GM18520 (cell line): Measurements from ENCODE around the gene TARS1.
A peak's percentile ranks its signal among the peaks of the same experiment; 100 is the strongest.

Experiments
- ATAC-seq: cut with Tn5 transposase; IDR thresholded peaks from one replicate; pipeline ENCODE4 v1.9.1; 2021; ENCODE audit not compliant: unreplicated experiment

Gene TARS1

DNA sequence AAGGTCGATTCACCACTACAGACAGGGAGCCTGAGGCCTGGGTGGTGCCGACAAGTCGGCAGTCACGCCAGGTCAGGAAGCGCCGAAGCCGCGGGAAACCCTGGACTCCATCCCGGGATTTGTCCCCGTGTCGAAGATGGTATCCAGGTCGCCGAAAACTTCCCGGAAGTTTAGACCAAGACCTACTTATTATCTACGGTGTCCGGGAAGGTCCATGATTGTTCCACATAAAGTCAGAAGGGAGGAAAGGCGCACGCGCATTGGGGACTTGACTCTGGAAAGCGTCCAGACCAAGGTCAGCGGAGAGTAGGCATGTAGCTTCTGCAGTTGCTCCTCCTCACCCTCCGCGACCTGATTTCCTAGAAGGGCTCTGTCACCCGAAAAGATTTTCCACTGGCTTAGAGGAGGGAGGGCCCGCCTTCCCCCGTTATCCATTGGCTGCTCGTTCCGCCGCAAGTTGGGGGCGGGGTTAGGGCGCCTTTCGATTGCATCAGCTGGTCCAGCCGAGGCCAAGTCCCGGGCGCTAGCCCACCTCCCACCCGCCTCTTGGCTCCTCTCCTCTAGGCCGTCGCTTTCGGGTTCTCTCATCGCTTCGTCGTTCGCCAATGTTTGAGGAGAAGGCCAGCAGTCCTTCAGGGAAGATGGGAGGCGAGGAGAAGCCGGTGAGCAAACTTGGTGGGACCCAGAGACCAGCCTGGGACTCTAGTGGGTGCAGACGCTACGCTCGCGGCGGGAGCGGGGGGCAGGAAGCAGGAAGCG, at the start of gene TARS1:
TARS1 (plus strand) TSS at position 484 of the 759 bp plus-strand sequence; CDS start at position 606, 122 bp downstream.
- ATAC-seq = peak; percentile 92

DNA sequence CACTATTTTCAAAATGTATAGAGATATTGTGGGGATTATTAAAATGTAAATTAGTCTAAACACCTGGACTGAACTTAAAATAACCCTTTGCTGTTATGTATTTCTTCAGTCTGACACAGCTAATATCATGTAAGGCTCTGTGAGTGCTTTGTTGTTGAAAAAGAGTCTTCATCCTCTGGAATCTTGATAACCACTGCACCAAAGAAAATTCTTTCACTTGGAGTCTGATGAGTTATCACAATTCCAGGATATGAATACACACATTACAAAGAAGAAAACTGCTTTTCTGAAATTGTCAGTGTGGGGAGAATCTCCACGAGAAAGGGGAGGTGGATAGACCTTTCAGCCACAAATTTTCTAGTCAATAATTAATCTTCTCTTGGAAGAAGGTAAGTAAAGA, 42.3 kb upstream of the TARS1 start:
- no peak for ATAC-seq

GRCh38 chr5:33400675-33401074, 40.1 kb upstream of the TARS1 start:
- no peak for ATAC-seq

GRCh38 chr5:33401482-33402390, 39.0 kb upstream of the TARS1 start:
- no peak for ATAC-seq

DNA sequence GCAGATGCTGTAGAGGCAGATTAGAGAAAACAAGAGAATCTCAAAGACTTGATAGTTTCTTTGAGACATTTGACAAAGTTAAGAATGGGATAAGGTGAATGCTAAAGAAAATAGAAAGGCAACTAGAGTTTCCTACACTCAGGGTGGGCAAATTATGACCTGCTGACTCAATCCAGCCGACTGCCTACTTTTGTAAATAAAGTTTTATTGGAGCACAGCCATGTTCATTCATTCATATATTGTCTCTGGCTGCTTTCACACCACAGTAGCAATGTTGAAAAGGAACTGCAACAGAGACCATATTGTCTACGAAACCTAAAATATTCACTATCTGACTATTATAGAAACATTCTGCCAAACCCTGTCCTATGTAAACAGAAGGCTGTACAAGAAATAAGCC, 37.6 kb upstream of the TARS1 start:
- ATAC-seq = no peak

DNA sequence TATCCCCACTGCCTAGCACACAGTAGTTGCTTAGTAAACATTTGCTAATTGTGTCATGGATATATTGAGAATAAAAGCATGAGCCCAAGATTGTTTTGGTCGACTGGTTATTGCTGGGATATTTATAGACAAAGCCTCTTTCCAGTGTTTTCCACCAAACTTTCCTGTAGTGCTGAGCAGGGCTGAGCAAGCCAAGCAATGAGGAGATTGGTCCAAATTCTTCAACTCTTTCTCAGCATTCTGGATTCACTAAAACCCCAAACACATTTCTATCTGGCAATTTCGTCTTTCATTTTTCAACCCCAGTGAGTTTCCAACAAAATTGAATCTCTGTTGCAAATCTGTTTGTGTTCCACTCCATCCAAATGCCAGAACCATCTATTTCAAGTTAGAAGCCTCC, 31.9 kb upstream of the TARS1 start:
- ATAC-seq = no peak

DNA sequence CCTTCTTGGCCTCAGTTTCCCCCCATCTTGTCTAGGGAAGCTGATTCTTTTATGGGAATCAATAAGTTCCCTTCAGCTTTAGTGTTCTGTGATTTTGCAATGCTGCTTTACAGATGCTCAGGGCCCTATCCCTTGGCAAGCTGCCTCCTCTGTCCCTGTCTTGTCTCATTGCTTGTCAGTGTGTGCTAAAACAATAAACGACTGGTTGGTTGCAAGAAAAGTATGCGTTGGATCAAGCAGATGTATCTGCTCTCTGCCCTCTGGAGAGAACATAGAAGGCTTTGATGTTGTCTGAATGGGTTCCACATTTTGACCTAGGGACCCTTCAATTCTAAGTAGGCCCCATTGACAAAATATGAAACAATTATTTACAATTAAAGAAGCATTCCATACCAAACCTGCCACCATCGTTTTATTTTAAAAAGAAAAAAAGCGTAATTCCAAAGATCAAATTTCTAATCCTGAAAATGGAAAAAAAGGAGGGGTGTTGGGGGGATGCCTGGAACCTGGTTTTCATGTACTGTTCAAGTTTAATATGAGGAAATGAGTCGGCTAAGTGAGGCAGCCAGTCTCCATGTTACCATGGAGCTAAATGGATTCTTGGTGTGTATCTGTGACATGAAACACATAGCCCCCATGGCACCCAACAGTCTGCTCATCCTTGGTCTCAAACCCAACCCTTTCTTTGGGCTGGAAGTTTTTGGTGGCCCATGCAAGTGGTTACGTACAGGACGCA, 31.2 kb upstream of the TARS1 start:
- ATAC-seq = no peak

DNA sequence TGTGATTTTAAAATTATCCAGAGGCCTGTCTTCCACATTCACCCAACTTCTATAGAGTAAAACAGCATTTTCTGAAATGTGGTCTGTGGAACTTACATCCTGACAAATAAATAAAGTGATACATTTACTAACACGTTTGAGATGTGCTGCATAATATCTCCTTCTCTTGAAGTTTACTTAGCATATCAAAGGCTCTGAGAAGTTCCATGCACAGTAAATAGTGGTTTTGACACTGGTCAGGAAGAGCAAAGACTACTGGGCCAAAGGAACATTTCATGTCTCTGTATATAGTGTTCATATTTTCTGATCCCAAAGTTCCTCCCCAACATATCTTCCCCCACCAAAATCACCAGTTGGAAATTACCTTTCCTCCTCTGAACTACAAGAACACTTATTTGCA, 30.5 kb upstream of the TARS1 start:
- ATAC-seq = no peak

DNA sequence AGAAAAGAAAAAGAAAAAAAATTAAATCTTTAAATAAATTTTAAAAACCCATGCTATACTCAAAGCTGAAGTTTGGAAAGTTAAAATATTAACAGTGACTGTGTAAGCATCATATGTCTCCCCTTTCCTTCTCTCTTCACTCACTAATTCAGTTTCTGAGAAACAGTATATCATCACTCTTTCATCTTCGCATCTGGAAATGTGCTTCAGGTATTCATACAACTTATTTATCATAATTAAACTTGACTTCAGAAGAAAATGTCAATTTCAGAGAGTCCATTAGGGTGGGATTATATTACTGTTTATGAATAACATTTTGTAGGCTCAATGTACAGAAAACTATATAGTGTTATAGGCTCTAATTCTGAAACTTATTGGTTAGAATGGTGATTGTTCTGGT, 29.3 kb upstream of the TARS1 start:
- ATAC-seq = no peak

- no peak for ATAC-seq
These were observed 24.9 kb upstream of the TARS1 start for GRCh38 chr5:33415811-33416354.

DNA sequence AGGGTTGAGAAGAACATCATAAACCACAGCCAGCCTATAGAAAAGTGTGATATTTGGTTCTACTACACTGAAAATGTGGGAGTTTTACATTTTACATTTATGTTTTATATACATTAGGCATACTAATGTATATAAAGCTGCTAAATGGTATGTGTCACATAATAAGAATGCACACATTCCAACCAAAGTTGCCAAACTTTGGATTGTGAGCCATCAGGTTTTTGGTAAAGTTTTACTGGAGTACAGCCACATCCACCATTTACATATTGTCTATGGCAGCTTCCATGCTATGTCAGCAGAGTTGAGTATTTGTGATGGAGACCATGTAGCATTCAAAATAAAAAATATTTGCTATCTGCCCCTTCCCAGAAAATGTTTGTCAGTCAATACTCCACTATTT, 23.1 kb upstream of the TARS1 start:
- ATAC-seq = no peak

DNA sequence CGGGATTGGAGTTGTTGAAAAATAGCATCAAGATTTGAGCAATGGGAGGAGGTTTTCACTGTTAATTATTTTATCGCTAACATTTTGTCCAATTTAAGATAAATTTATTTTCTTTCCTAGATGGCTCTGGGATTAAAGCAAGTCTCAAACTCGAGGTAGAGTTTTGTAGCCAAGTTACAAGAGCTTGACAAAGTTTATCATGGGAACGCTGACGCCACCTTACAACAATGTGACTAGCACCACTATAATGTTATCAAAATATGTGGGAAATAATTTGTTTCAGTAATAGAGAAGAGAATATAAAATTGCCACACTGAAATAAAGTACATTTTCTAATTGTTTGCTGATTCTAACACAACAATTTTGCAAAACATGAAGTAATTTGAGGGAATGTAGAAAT, 19.8 kb upstream of the TARS1 start:
- no peak for ATAC-seq

- ATAC-seq = no peak
These were observed 18.6 kb upstream of the TARS1 start for GRCh38 chr5:33422191-33422590.

DNA sequence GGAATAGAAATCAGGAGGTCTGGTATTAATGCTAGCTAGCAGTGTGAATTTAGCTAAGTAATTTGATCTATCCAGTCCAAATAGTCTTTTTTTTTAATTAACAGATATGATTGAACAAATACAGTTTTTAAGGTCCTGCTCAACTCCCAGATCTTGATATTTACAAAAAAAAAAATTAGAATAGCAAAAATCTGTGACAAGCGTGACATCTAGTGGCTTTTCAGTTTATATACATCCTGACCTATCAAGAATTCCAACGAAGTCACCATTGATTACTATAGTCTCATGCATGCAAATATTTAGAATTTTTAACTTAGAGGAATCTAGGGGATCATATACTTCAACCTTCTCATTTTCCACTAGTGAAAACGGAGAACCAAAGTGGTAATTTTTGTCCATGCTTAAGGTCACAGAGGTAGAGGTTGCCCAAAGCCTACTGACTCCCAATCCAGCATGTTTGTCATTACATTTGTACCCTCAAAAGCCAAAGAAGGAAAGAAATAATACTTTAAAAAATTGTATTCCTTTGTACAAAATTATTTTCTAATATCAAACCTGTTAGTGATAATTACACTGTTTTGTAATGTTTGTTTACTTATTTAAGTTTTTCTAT, 17.6 kb upstream of the TARS1 start:
- ATAC-seq = no peak

GRCh38 chr5:33425314-33425713, 15.5 kb upstream of the TARS1 start:
- ATAC-seq = no peak

DNA sequence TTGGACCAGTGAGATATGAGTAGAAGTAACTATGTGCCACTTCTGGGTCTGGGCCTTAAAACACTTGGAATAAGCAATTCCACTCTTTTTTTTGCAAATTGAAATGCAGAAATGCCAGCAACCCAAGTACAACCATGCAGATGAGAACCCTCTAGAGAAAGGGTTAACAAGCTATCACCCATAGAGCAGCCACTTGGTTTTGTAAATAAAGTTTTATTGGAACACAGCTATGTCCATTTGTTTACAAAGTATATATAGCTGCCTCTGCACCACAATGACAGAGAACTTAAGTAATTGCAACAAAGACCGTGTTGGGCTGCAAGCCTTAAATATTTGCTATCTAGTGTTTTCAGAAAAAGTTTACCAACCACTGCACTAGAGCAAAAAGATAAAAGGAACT, 9.8 kb upstream of the TARS1 start:
- no peak for ATAC-seq

DNA sequence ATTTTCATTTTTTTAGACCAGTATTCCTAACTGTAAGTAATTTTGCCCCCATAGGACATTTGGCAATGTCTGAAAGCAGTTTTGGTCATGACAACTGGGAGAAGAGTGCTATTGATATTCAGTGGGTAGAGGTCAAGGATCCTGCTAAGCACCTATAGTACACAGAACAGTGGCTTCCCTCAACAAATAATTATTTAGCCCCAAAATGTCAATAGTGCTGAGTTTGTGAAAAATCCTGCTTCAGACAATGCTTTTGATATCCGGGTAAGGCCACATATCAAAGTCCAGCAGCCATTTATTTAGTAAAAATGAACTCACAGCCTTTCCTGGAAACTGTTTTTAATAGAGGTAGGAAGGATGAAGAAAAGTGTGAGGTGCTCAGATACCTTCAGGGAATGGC, 8.1 kb upstream of the TARS1 start:
- no peak for ATAC-seq

DNA sequence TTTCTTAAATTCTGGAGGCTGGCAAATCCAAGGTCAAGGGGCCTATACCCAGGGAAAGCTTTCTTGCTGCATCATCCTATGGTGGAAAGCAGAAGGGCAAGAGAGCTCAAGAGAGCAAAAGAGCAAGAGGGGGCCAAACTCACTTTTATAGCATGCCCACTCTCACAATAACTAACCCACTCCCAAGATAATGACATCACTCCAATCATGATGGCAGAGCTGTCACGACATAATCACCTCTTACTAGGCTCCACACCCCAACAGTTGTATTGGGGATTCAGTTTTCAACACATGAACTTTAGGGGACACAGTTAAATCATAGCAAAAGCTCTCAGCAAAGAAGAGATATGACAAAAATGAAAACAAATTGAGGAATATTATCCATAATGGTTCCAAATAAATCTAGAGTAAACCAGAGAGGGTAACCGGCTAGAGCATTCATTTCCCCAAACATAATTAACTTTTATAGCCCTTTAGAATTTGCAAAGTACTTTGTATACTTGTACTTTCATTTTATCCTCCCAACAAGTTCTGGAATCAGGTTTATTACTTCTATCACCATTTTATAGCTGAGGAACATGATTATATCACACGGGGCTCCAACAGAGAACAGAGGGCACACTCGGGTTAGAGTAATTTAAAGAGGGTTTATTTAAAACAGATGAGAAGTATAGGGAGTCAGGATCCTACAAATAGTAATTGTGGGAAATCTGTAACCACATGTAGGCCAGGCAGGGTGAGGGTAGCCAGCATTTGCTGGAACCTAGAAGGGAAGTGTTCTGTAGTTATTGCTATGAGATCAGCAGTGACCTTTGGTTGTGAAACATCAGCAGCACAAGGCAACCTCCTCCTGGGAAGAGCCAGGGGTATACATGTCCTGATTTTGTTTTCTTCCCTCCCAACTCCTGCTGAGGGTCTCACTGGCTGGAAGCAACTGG, 7.2 kb upstream of the TARS1 start:
- ATAC-seq = no peak

- ATAC-seq = peak; percentile 64
These were observed 4.8 kb upstream of the TARS1 start for GRCh38 chr5:33435893-33436490.
